NCI-H2171 (cell line): ENCODE measurements around the gene S100PBP.

Source experiments
- DNase-seq: peaks from one replicate; lab custom pipeline; 2025; lab: John Stamatoyannopoulos, UW

Gene S100PBP

GRCh38 chr1:32830092-32830852, 12.8 kb downstream of the S100PBP start:
- no peak for DNase-seq

GRCh38 chr1:32831878-32832277, 14.4 kb downstream of the S100PBP start:
- no peak for DNase-seq

GRCh38 chr1:32848354-32849063, 31.1 kb downstream of the S100PBP start:
- DNase-seq, result no peak

- no peak for DNase-seq
Observed at GRCh38 chr1:32855861-32856617, 38.6 kb downstream of the S100PBP start.

GRCh38 chr1:32858136-32858535, 40.7 kb downstream of the S100PBP start:
- no peak for DNase-seq

GRCh38 chr1:32858791-32859190, 41.3 kb downstream of the S100PBP start:
- DNase-seq, result no peak

- no peak for DNase-seq
Observed at GRCh38 chr1:32859915-32860314, 42.5 kb downstream of the S100PBP start.

- no peak for DNase-seq
Observed at GRCh38 chr1:32860566-32860965, 43.1 kb downstream of the S100PBP start.

GRCh38 chr1:32861904-32862695, 44.6 kb downstream of the S100PBP start:
- no peak for DNase-seq

GRCh38 chr1:32863218-32863880, 45.9 kb downstream of the S100PBP start:
- no peak for DNase-seq

GRCh38 chr1:32863881-32864245, 46.4 kb downstream of the S100PBP start:
- DNase-seq, result no peak

GRCh38 chr1:32864375-32865019, 47.0 kb downstream of the S100PBP start:
- no peak for DNase-seq

- DNase-seq, result no peak
Observed at GRCh38 chr1:32865639-32866405, 48.4 kb downstream of the S100PBP start.

GRCh38 chr1:32867151-32867550, 49.7 kb downstream of the S100PBP start:
- DNase-seq, result no peak

- DNase-seq, result no peak
Observed at GRCh38 chr1:32867671-32868070, 50.2 kb downstream of the S100PBP start.

GRCh38 chr1:32868085-32868484, 50.6 kb downstream of the S100PBP start:
- DNase-seq, result no peak

GRCh38 chr1:32868806-32869455, 51.5 kb downstream of the S100PBP start:
- DNase-seq, result no peak

GRCh38 chr1:32869923-32870614, 52.6 kb downstream of the S100PBP start:
- DNase-seq, result no peak
